IPS-NIHi11 (cell line): Measurements from ENCODE around the gene BIRC5.

ENCODE experiments used
- DNase-seq: peaks from one replicate; pipeline ENCODE4 v3.0.0; 2012; ENCODE audit warnings: mixed read lengths, low spot score

BIRC5 gene

GRCh38 chr17:78184351-78184750, 29.7 kb upstream of the BIRC5 start:
- no peak for DNase-seq

GRCh38 chr17:78184868-78185267, 29.2 kb upstream of the BIRC5 start:
- DNase-seq, result no peak

- DNase-seq, result peak; percentile 65
These were observed 27.9 kb upstream of the BIRC5 start for GRCh38 chr17:78185981-78186691.

- DNase-seq, result peak; percentile 99
These were observed 27.1 kb upstream of the BIRC5 start, which contains the start of the genes AFMID and TK1 for GRCh38 chr17:78186692-78187595. AFMID (plus strand) TSS chr17:78187362; CDS start chr17:78187371, 9 bp downstream. TK1 (minus strand) TSS chr17:78187052; CDS start chr17:78186994, 58 bp downstream.

GRCh38 chr17:78196716-78197115, 17.3 kb upstream of the BIRC5 start:
- no peak for DNase-seq

- no peak for DNase-seq
These were observed 16.8 kb upstream of the BIRC5 start for GRCh38 chr17:78197147-78197832.

- no peak for DNase-seq
These were observed 13.6 kb upstream of the BIRC5 start for GRCh38 chr17:78200451-78200850.

- no peak for DNase-seq
These were observed 11.4 kb upstream of the BIRC5 start for GRCh38 chr17:78202666-78203065.

GRCh38 chr17:78204387-78205123, 9.5 kb upstream of the BIRC5 start:
- DNase-seq, result no peak

GRCh38 chr17:78205124-78205775, 8.8 kb upstream of the BIRC5 start:
- no peak for DNase-seq

- no peak for DNase-seq
These were observed 7.8 kb upstream of the BIRC5 start for GRCh38 chr17:78206298-78206697.

GRCh38 chr17:78208486-78208885, 5.6 kb upstream of the BIRC5 start:
- no peak for DNase-seq

GRCh38 chr17:78210111-78210510, 3.9 kb upstream of the BIRC5 start:
- DNase-seq, result no peak

GRCh38 chr17:78211032-78211431, 3.0 kb upstream of the BIRC5 start:
- no peak for DNase-seq

- no peak for DNase-seq
These were observed 631 bp downstream of the BIRC5 start for GRCh38 chr17:78214706-78215061.

GRCh38 chr17:78219396-78220150, 5.5 kb downstream of the BIRC5 start:
- DNase-seq, result peak; percentile 74

GRCh38 chr17:78223061-78223460, 9.0 kb downstream of the BIRC5 start:
- no peak for DNase-seq

GRCh38 chr17:78223765-78224164, 9.7 kb downstream of the BIRC5 start:
- DNase-seq, result no peak

GRCh38 chr17:78224231-78225087, 10.4 kb downstream of the BIRC5 start:
- no peak for DNase-seq
